Pancreas (tissue), 10 donors: ENCODE data around the gene OR5K2. TPM values are rescaled to one million over a fixed set of nuclear protein-coding genes. Genes with fewer than 3 reads are reported as not detected.

ENCODE experiments used
- ATAC-seq, 4 donors: fragments of 200-7000 bp; cut with Tn5 transposase; one replicate each; pipeline versions ENCODE4 v1.8.0 to v1.9.1; 2020; ENCODE audit warnings: mild to moderate bottlenecking in 4 of 4, moderate library complexity in 4 of 4
- DNase-seq, 6 donors: peaks; one replicate each; pipeline ENCODE4 v3.0.0-alpha.2; 2020
- FAIRE-seq: peaks from 2 replicates; lab custom pipeline; 2012; peaks lifted over from hg19 to GRCh38; lab: Jason Lieb, UNC
- H3K27ac ChIP-seq, 4 donors: fragments of 200-600 bp; sonication (generic); 1 replicate in 3 of 4; 2 replicates in 1 of 4; pipeline versions ENCODE4 v1.5.0 to v1.8.0; 2020
- H3K27me3 ChIP-seq, 4 donors: fragments of 200-600 bp; one replicate each; pipeline ENCODE4 v1.8.0; 2021
- H3K36me3 ChIP-seq, 3 donors: fragments of 200-600 bp; sonication (generic) in 1 of 3; one replicate each; pipeline versions ENCODE4 v1.5.0 to v1.8.0; 2020 to 2021
- H3K4me1 ChIP-seq, 3 donors: fragments of 200-600 bp; one replicate each; pipeline ENCODE4 v1.8.0; 2021
- H3K4me3 ChIP-seq, 4 donors: fragments of 200-600 bp; sonication (generic) in 2 of 4; one replicate each; pipeline versions ENCODE4 v1.5.0 to v1.8.0; 2020 to 2021
- H3K9me3 ChIP-seq, 4 donors: fragments of 200-600 bp; one replicate each; pipeline ENCODE4 v1.8.0; 2021
- WGBS, 2 donors: extraction: QIAGEN DNeasy Blood & Tissue Kit; methylation state at CpG; one replicate each; pipeline ENCODE4 v1.1.7; 2013; 5-methylcytosine and 5-hydroxymethylcytosine counted together
- intact Hi-C, 3 donors: fragments of 100-400 bp; cut with DNase I; formaldehyde crosslinking; loops; one replicate each; pipeline versions ENCODE4 v1.11.1 to v1.14.2; 2022
- polyA plus RNA-seq, 2 donors: library from polyadenylated mRNA; stranded (reverse); fragments of 200-250 nt; gene quantifications; one replicate each; pipeline ENCODE4 v1.2.3, GENCODE V29; 2013
- total RNA-seq, 6 donors: library from RNA; stranded (reverse); fragmentation: NEBNext Ultra II Directional in 4 of 6; extraction: Animal tissue kit (Norgen Biotek cat#: 25700) in 4 of 6; gene quantifications; one replicate each; pipeline versions ENCODE4 v1.2.1 to v1.2.4, GENCODE V29; 2021 to 2023
- TF ChIP-seq, protein P1 (sequence below), 4 donors: fragments of 200-600 bp; sonication (generic) in 3 of 4; IDR thresholded peaks; one replicate each; pipeline versions ENCODE4 v1.5.0 to v1.8.0; 2021; ENCODE audit warnings: antibody characterized with exemption in 4 of 4
- donor health status: healthy with polysubstance abuse.
- donor health status: DM: no; HTN: no; CAD: no; lungs with moderate emphysema.
- donor health status: DM: no; HTN: no; CAD: no.
- donor health status: control.
- donor health status: control.
- donor health status: Bipolar disorder and iron deficiency.
- donor health status: DM: yes; HTN: yes; CAD: no.
- donor health status: DM: no; HTN: no; CAD: no.
- donor health status: DM: no; HTN: no; CAD: no.
- donor health status: DM: yes; HTN: yes; CAD: no.

The OR5K2 gene
- total and polyA plus RNA-seq, 8 donors, result not detected

DNA sequence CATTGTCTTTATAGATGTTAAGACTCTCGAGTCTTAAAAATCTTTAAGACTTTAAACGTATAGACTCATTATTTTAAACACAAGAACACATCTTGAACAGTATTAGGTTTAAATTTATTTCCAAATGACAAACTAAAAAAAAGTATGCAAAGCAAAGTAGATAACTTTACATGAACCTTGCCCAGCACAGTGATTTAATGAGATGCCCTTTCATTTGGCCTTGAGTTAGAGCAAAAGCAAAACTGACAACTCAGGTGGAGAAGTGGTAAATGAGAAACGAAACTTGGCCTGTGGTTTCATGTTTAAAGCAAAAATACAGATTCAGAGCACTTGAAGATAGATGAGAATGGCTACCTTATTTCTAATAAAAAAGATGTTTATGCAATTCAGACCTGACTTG, 42.9 kb downstream of the OR5K2 start:
- FAIRE-seq (peak; percentile 68), DNase-seq (no peak), ATAC-seq (no peak)
- H3K36me3 ChIP-seq, result no peaks in the 10 kb centered on the region
- TF ChIP-seq, protein P1, sequence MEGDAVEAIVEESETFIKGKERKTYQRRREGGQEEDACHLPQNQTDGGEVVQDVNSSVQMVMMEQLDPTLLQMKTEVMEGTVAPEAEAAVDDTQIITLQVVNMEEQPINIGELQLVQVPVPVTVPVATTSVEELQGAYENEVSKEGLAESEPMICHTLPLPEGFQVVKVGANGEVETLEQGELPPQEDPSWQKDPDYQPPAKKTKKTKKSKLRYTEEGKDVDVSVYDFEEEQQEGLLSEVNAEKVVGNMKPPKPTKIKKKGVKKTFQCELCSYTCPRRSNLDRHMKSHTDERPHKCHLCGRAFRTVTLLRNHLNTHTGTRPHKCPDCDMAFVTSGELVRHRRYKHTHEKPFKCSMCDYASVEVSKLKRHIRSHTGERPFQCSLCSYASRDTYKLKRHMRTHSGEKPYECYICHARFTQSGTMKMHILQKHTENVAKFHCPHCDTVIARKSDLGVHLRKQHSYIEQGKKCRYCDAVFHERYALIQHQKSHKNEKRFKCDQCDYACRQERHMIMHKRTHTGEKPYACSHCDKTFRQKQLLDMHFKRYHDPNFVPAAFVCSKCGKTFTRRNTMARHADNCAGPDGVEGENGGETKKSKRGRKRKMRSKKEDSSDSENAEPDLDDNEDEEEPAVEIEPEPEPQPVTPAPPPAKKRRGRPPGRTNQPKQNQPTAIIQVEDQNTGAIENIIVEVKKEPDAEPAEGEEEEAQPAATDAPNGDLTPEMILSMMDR (IDR thresholded peaks at IDR 0.05), result no peak
- 67 to 73% methylated on average over 3 of the region's 3 CpGs for WGBS, 2 donors
- H3K27me3 ChIP-seq, result no peaks in the 10 kb centered on the region
- intact Hi-C loops, result no loop called here
- H3K4me1 ChIP-seq, result no peaks in the 10 kb centered on the region
- H3K9me3 ChIP-seq, result no peaks in the 10 kb centered on the region
- no peak overlapping the region for H3K27ac ChIP-seq
- H3K4me3 ChIP-seq, result no peak overlapping the region

DNA sequence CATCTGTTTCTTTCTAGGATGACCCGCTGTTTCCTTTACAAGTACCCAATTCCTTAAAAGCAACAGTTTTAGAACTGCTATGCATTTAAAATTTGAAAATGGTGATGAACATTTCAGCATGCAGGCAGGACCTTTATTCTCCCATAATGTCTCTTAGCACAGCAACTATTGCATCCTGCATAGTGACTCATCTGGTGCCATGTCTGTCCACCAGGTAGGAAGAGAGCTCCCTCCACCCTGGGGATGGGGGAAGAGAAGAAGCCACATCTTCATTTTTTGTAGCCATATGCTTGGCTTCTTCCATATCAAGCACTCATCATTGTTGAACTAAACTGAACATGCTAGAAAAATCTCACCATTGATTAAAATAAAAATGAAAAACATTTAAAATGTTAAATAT, 44.2 kb downstream of the OR5K2 start:
- H3K4me1 ChIP-seq, result no peaks in the 10 kb centered on the region
- DNase-seq (no peak), ATAC-seq (no peak), FAIRE-seq (no peak)
- intact Hi-C loops, result no loop called here
- no peaks in the 10 kb centered on the region for H3K9me3 ChIP-seq
- H3K27ac ChIP-seq, result no peak overlapping the region
- H3K4me3 ChIP-seq, result no peak overlapping the region
- WGBS, 2 donors, result 85 to 92% methylated on average over 1 of the region's 1 CpG
- no peaks in the 10 kb centered on the region for H3K36me3 ChIP-seq
- TF ChIP-seq, protein P1 (IDR thresholded peaks at IDR 0.05), result no peak
- no peaks in the 10 kb centered on the region for H3K27me3 ChIP-seq

DNA sequence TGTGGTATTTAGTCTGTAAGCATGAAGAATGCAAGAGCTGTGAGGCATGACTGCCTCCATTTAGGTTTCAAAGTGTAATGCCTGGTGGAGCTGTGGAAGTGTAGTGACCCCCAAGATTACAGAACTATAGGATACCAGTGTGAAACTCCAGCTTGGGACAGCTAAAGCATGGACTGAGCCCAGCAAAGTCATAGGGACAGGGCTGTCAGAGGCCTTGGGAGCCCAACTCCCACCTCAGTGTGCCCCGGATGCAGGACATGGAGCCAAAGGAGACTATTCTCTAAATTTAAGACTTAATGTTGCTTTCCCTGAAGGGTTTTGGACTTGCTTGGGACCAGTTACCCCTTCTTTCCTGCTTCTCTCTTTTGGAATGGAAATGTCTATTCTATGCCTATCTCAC, 45.1 kb downstream of the OR5K2 start:
- no peak for DNase-seq
- no peak for ATAC-seq

DNA sequence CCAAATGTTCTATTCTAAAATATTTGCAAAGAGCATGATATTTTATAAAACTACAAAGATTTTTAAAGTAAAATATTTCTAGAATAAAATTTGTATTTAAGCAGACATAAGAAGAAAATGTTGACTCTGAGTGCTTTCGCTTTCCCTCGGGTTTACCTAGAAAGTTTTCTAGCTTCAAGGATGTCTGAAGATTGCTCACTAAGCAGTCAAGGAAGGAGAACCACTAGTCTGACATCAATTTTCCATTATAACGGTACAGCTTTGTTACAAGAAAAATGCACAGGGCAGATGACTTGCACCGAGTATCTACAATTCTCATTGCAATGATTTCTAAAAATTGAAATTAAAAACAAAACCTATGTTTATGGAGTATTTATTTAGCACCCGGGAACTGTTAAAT, 48.5 kb downstream of the OR5K2 start:
- Histone ChIP-seq H3K27me3 (no peaks in the 10 kb centered on the region), H3K36me3 (no peaks in the 10 kb centered on the region), H3K9me3 (no peaks in the 10 kb centered on the region), H3K4me1 (no peaks in the 10 kb centered on the region), H3K4me3 (no peak overlapping the region), H3K27ac (no peak overlapping the region)
- TF ChIP-seq, protein P1 (IDR thresholded peaks at IDR 0.05), result no peak
- 60 to 75% methylated on average over 5 of the region's 5 CpGs for WGBS, 2 donors
- ATAC-seq (no peak), FAIRE-seq (no peak), DNase-seq (no peak)
- intact Hi-C loops, result no loop called here

More for the DNA sequence above, 45.1 kb downstream of the OR5K2 start:
- no peak for FAIRE-seq
- intact Hi-C loops, result no loop called here
- Histone ChIP-seq H3K27me3 (no peaks in the 10 kb centered on the region), H3K4me3 (no peak overlapping the region), H3K27ac (no peak overlapping the region), H3K4me1 (no peaks in the 10 kb centered on the region), H3K9me3 (no peaks in the 10 kb centered on the region), H3K36me3 (no peaks in the 10 kb centered on the region)
- WGBS, 2 donors, result 63 to 77% methylated on average over 1 of the region's 1 CpG
- TF ChIP-seq, protein P1 (IDR thresholded peaks at IDR 0.05), result no peak

Other genes with a start within 250 kb of the OR5K2 start
- not detected for gene OR5H6, start 233.4 kb upstream of the OR5K2 start, total RNA-seq
- gene OR5H6, start 233.4 kb upstream of the OR5K2 start, polyA plus RNA-seq, result under 1 TPM in 1 of 2 donors, not detected in 1; 0.12 TPM
- gene OR5H2, start 215.2 kb upstream of the OR5K2 start, total RNA-seq, result not detected
- not detected for gene OR5H2, start 215.2 kb upstream of the OR5K2 start, polyA plus RNA-seq
- gene OR5K4, start 143.8 kb upstream of the OR5K2 start, total RNA-seq, result not detected
- not detected for gene OR5K4, start 143.8 kb upstream of the OR5K2 start, polyA plus RNA-seq
- gene OR5K3, start 107.0 kb upstream of the OR5K2 start, total RNA-seq, result not detected
- not detected for gene OR5K3, start 107.0 kb upstream of the OR5K2 start, polyA plus RNA-seq
- not detected for gene OR5K1, start 34.5 kb upstream of the OR5K2 start, total RNA-seq
- not detected for gene OR5K1, start 34.5 kb upstream of the OR5K2 start, polyA plus RNA-seq
- 10 to 100 TPM; 16.0 to 35.1 (median 21.8) TPM for gene CLDND1, start 25.2 kb downstream of the OR5K2 start, total RNA-seq
- 10 to 100 TPM; 21.3 to 37.2 TPM for gene CLDND1, start 25.2 kb downstream of the OR5K2 start, polyA plus RNA-seq
- under 1 TPM in 2 of 6 donors, not detected in 4; 0.15 to 0.19 TPM for gene GPR15, start 34.3 kb downstream of the OR5K2 start, total RNA-seq
- gene GPR15, start 34.3 kb downstream of the OR5K2 start, polyA plus RNA-seq, result under 1 TPM in 1 of 2 donors, not detected in 1; 0.07 TPM
- 1 to 10 TPM; 4.1 to 9.5 (median 5.3) TPM for gene CPOX, start 95.9 kb downstream of the OR5K2 start, total RNA-seq
- 1 to 10 TPM; 8.2 to 9.8 TPM for gene CPOX, start 95.9 kb downstream of the OR5K2 start, polyA plus RNA-seq